AG04450 (cell line): ENCODE measurements around the gene MICAL3. TPM values are rescaled to one million over a fixed set of nuclear protein-coding genes. Genes with fewer than 3 reads are reported as not detected.

Experiments
- CTCF ChIA-PET: fragments of 300-600, 350-600 bp; formaldehyde crosslinking; extraction: SDS; loops from one replicate; lab custom pipeline; 2022; ENCODE audit warnings: antibody characterized with exemption, inconsistent platforms; lab: Charles Lee
- POLR2A ChIA-PET: fragments of 350-600 bp; formaldehyde crosslinking; extraction: SDS; loops from one replicate; lab custom pipeline; 2021; ENCODE audit warnings: antibody characterized with exemption, inconsistent platforms; lab: Yijun Ruan, JAX
- DNase-seq: peaks from one replicate; pipeline ENCODE4 v3.0.0-alpha.2; 2011; ENCODE audit warnings: low read depth, low spot score
- H3K27ac ChIP-seq: one replicate; pipeline ENCODE4 v1.5.1; 2012; ENCODE audit warnings: low read depth, low read length, control low read depth
- H3K27me3 ChIP-seq: one replicate; pipeline ENCODE4 v1.6.0; 2012; ENCODE audit warnings: low read length; ENCODE audit not compliant: control insufficient read depth, insufficient read depth
- H3K4me3 ChIP-seq: 2 replicates; pipeline ENCODE4 v1.5.1; 2011; ENCODE audit warnings: mild to moderate bottlenecking, low read depth, low read length, control low read depth
- H3K9me3 ChIP-seq: 2 replicates; pipeline ENCODE4 v1.5.1; 2012; ENCODE audit warnings: low read length; ENCODE audit not compliant: control insufficient read depth, insufficient read depth
- CTCF ChIP-seq: IDR thresholded peaks from 2 replicates; pipeline ENCODE4 v1.5.1; 2011; ENCODE audit warnings: low read depth, low read length, control low read depth, inconsistent platforms
- polyA plus RNA-seq: library from polyadenylated mRNA; depleted of rRNA; stranded (reverse); fragments of >200 nt; gene quantifications from 2 replicates; pipeline ENCODE4 v1.2.3, GENCODE V29; 2011

Gene MICAL3
- polyA plus RNA-seq, 1 experiment, result 17.8 TPM

GRCh38 chr22:17944256-17944655 is 80.1 kb downstream of the MICAL3 start:
- no peaks in the 10 kb centered on the region for H3K27me3 ChIP-seq
- ChIA-PET CTCF (no interaction called here), POLR2A (no interaction called here)
- no peaks in the 10 kb centered on the region; the same call in 1 of the 2 replicates for H3K9me3 ChIP-seq
- no peak overlapping the region for H3K4me3 ChIP-seq
- TF ChIP-seq CTCF, result no peak
- H3K27ac ChIP-seq, result no peak overlapping the region
- DNase-seq, result no peak

DNA sequence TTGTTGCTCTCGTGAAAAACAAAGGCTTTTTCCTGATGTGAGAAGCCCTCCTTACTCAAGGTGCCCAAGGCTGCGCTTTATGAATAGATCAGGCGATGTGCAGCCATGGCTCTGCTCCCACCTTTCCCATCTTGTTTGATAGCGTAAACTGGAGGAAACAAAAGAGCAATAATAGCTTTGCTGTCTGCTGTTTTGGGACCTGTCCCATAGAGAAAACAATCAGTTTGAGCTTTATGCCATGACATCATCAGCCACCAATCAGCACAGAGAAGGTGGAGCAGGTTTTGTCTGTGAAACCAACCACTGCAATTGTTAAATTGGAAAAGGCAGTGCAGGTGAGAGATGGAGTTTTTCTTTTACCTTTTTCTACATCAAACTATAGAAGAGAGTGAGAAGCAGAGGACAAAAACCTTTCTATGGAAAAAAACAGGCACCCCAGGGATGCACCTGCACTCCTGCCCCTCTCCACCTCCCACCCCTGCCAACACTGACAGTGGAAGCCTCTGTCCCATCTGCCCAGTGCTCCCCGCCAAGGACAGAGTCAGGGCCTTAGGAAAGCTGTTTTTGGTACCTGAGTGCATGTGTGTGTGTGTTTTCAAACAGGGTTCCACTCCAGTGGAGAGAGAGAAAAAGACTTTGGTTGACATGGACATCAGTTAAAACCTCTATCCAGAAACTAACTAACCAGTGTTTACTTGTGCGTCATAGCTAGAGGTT is 80.7 kb downstream of the MICAL3 start:
- no peak overlapping the region for H3K27ac ChIP-seq
- H3K27me3 ChIP-seq, result no peaks in the 10 kb centered on the region
- ChIA-PET POLR2A (no interaction called here), CTCF (no interaction called here)
- H3K9me3 ChIP-seq, result no peaks in the 10 kb centered on the region; the same call in 1 of the 2 replicates
- no peak for TF ChIP-seq CTCF
- DNase-seq, result no peak
- no peak overlapping the region for H3K4me3 ChIP-seq

GRCh38 chr22:17942721-17943120 is 81.6 kb downstream of the MICAL3 start:
- ChIA-PET POLR2A (no interaction called here), CTCF (interaction anchor here (1.5 kb wide), 1 partner anchor 133 kb away, joined by 6 read pairs; no protein-coding TSS in a partner anchor)
- no peaks in the 10 kb centered on the region for H3K27me3 ChIP-seq
- no peak overlapping the region for H3K27ac ChIP-seq
- no peak overlapping the region for H3K4me3 ChIP-seq
- no peak for DNase-seq
- TF ChIP-seq CTCF, result no peak
- H3K9me3 ChIP-seq, result no peaks in the 10 kb centered on the region; the same call in 1 of the 2 replicates

GRCh38 chr22:17941471-17942406 is 82.6 kb downstream of the MICAL3 start:
- ChIA-PET CTCF (interaction anchor here (1.1 to 1.5 kb wide), 2 partner anchors 134 kb away, joined by 3 to 6 read pairs; no protein-coding TSS in a partner anchor), POLR2A (no interaction called here)
- H3K27ac ChIP-seq, result no peak overlapping the region
- no peak for DNase-seq
- H3K27me3 ChIP-seq, result no peaks in the 10 kb centered on the region
- no peak for TF ChIP-seq CTCF
- no peaks in the 10 kb centered on the region; the same call in 1 of the 2 replicates for H3K9me3 ChIP-seq
- no peak overlapping the region for H3K4me3 ChIP-seq
